HG03135 (cell line): ENCODE results near the gene OR10R2.
"Not testable (repeated sequence)": the region's sequence is repeated elsewhere in the genome, so short reads cannot be mapped to it uniquely, and the experiment has no call there.

Source experiments
- ATAC-seq: cut with Tn5 transposase; IDR thresholded peaks from one replicate; pipeline ENCODE4 v1.9.1; 2021; ENCODE audit warnings: mild to moderate bottlenecking, moderate library complexity; ENCODE audit not compliant: unreplicated experiment

OR10R2 gene

DNA sequence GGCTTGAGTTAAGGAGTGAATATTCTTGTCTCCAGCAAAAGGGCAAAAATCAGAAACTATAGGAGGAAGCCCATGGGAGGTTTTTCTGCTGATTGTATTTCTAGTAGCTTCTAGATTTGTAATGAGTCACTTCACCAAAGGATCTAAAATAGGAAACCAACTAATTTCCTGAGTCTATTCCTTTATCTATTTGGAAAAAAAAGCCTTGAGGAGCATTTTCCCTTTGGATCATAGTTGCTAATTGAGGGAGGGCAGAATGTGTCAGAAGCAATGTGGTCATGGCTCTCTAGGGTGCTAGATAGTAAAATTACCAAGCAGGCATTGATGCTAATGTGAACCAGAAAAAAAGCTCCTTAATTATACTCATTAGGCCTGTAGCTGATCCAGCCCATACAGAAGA lies at the start of gene OR10R2:
Gene OR10R2 (plus strand): TSS at position 301 of the 400 bp plus-strand sequence. CDS start 106 bp downstream, outside the sequence.
- no peak for ATAC-seq

DNA sequence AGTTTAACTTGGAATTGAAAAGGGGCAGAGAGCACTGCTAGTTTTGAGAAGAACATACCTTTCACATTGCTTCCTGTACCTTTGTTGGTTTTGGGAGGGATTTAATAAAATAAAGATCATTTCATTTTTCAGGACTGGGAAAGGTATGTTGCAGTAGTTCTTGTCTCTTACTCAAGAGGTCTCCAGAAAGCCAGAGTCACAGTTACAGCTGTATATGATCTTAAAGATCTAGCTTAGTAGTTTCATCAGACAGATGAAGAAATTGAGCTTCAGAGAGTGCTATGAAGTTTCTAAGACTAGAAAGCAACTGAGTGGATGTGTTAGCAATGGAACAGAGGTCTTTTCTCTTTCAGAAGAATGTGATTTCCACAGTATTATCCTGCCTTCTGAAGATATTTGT lies 47.0 kb upstream of the OR10R2 start:
- ATAC-seq = no peak

DNA sequence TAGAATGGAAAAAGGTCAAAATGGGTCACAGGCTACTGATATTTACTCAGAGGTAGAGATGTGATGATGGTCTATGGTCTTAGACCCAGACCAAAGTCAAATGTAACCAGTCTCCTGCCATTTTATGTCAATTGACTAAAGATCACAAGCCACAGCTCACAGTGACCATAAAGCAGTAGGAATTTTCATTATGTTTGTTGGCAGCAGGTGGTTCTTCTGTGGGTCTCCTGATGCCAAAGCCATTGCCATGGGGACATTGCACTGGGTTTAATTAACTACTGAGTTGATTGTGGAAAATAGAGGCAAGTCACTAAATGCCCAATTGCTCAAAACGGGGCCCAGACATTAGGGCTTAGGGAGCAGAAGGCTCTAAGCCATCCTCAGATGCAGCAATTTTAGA lies 45.9 kb upstream of the OR10R2 start, which contains the start of gene OR10K2:
Gene OR10K2 (minus strand): TSS at position 101 of the 400 bp plus-strand sequence. CDS start 5,371 bp downstream, outside the sequence.
- no peak for ATAC-seq

DNA sequence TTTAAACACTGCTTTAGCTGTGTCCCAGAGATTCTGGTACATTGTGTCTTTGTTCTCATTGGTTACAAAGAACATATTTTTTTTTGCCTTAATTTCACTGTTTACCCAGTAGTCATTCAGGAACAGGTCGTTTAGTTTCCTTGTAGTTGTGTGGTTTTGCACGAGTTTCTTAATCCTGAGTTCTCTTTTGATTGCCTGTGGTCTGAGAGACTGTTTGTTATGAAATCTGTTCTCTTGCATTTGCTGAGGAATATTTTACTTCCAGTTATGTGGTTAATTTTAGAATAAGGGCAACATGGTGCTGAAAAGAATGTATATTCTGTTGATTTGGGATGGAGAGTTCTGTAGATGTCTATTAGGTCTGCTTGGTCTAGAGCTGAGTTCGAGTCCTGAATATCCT lies 41.9 kb upstream of the OR10R2 start:
- ATAC-seq = not testable (repeated sequence)

DNA sequence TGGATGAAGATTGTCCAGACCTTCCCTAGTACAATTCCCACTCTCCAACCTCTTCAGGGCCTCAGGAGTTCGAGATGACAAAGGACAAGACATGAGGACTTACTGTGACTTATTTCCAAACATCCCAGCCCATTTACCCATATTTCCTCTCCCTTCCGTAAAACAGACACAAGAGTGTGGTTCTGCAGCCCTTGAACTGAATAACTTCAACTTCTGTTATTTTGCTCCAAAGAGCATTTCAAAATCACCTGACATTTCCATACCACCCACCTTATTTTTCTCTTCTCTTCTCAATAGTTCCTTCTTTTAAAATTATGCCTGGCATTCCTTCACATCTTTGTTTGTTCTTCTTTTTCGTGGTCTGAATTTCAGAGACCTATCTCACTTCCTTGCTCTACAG lies 37.3 kb upstream of the OR10R2 start:
- ATAC-seq = no peak

DNA sequence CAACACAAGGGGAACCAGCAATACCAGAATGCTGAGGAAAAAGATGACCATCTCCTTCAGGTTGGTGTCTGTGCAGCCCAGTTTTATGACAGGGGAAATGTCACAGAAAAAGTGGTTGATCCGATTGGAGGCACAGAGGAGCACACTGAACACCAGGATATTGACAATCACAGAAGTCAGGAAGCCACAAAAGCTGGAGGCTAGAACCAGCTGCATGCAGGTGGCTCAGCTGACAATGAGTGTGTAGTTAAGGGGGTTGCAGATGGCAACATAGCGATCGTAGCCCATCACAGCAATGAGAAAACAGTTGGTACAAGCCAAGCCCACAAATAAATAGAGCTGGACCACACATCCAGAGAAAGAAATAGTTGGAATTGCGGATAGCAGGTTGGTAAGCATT lies 26.6 kb upstream of the OR10R2 start:
- ATAC-seq = no peak

DNA sequence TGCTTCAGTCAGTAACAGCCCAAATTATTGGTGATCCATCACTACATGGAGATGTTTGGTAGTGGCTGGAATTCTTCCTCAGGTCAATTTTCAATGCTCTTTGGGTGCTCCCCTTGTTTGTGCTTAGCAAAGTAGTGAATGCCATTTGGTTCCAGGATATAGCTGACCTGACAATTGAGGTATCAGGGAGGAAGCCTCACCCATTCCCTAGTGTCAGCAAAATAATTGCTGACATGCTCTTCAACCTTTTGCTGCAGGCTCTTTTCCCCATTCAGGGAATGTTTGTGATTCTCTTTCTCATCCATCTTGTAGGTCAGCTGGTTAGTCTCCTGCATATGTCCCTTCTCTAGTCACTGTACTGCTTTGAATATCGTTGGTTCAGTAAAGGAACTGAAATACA lies 17.5 kb upstream of the OR10R2 start:
- no peak for ATAC-seq

GRCh38 chr1:158457246-158457645 lies 14.8 kb upstream of the OR10R2 start:
- ATAC-seq = no peak

GRCh38 chr1:158458263-158458662 lies 13.8 kb upstream of the OR10R2 start:
- ATAC-seq = no peak

GRCh38 chr1:158461534-158461933 lies 10.5 kb upstream of the OR10R2 start, which contains the start of gene OR10K1:
Gene OR10K1 (plus strand): TSS chr1:158461834. CDS start chr1:158465562, 3,728 bp downstream.
- no peak for ATAC-seq

- no peak for ATAC-seq
Observed at GRCh38 chr1:158485455-158485854, 13.4 kb downstream of the OR10R2 start.

GRCh38 chr1:158491316-158491715 lies 19.3 kb downstream of the OR10R2 start:
- no peak for ATAC-seq

GRCh38 chr1:158493054-158493453 lies 21.0 kb downstream of the OR10R2 start:
- ATAC-seq = no peak

GRCh38 chr1:158494796-158495195 lies 22.8 kb downstream of the OR10R2 start:
- ATAC-seq = no peak

DNA sequence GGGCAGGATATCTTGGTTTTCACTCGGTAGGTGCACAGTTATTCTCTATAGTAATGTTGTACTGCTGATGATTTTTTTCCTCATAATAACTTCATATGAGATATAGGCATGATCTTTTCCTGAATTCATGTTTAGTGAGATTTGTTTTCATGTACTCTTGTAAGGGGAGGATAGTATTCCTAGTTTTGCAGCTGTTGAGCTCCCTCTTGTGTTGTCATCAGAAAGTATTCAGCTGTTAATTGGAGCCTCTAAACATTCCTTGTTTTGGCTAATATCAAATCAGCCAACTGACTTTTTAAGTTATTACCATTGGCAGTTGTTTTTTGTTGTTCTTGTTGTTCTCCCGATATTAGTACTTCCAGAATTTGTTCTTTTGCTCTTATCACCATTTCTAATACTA lies 24.4 kb downstream of the OR10R2 start:
- no peak for ATAC-seq

- no peak for ATAC-seq
Observed at GRCh38 chr1:158506369-158506987, 34.5 kb downstream of the OR10R2 start.

DNA sequence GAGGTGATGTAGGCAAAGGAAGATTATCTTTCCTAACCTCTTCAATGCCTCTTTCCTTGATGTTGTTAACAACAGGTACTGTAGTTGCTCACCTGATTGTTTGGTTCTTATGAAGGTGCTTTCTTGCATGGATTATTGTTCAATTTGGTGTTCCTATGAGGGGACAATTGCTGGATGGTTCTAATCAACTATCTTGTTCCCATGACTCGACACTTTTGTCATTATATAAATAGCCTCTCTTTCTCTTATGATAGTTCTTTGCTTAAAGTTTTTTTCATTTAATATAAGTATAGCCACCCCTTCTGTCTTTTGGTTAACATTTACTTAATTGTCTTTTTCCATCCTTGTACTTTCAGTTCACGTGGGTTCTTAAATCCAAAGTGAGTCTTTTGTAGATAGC lies 35.5 kb downstream of the OR10R2 start:
- no peak for ATAC-seq

GRCh38 chr1:158509471-158510156 lies 37.6 kb downstream of the OR10R2 start:
- no peak for ATAC-seq

- ATAC-seq = no peak
Observed at GRCh38 chr1:158516966-158517365, 44.9 kb downstream of the OR10R2 start.

GRCh38 chr1:158520021-158520420 lies 48.0 kb downstream of the OR10R2 start:
- ATAC-seq = no peak

GRCh38 chr1:158520955-158521665 lies 49.1 kb downstream of the OR10R2 start:
- no peak for ATAC-seq

GRCh38 chr1:158521666-158522058 lies 49.6 kb downstream of the OR10R2 start:
- no peak for ATAC-seq
